K562 (cell line): Measurements from ENCODE around the gene OST4. TPM values are rescaled to one million over a fixed set of nuclear protein-coding genes. Genes with fewer than 3 reads are reported as not detected.
A peak's percentile ranks its signal among the peaks of the same experiment; 100 is the strongest.

ENCODE experiments used
- EP400 ChIP-seq: fragments of 450-650 bp; IDR thresholded peaks from 2 replicates; pipeline ENCODE4 v1.6.1; 2017; ENCODE audit warnings: antibody characterized with exemption, mild to moderate bottlenecking, moderate library complexity
- HEY1 ChIP-seq: fragments of 250-450 bp; sonication (Bioruptor Pico); IDR thresholded peaks from 2 replicates; pipeline ENCODE4 v1.5.0; 2020; ENCODE audit warnings: mild to moderate bottlenecking, moderate library complexity, borderline replicate concordance
- ILF3 ChIP-seq: fragments of 450-650 bp; IDR thresholded peaks from 2 replicates; pipeline ENCODE4 v1.6.1; 2018; ENCODE audit warnings: antibody characterized with exemption, mild to moderate bottlenecking, moderate library complexity, borderline replicate concordance
- JUN ChIP-seq, 2 experiments: sonication (generic) in 1 of 2; formaldehyde crosslinking in 1 of 2; IDR thresholded peaks; 2 replicates each; pipeline versions ENCODE4 v1.6.1 to v1.8.0; 2012 to 2022; ENCODE audit warnings: borderline replicate concordance in 2 of 2, mild to moderate bottlenecking in 2 of 2, improper control_type of control experiment in 1 of 2, low read depth in 1 of 2, low read length in 1 of 2, missing genetic modification reagents in 1 of 2
- KLF6 ChIP-seq: fragments of 250-450 bp; sonication (Bioruptor Pico); IDR thresholded peaks from 2 replicates; pipeline ENCODE4 v1.4.0; 2020; ENCODE audit warnings: mild to moderate bottlenecking, moderate library complexity, borderline replicate concordance
- PHF21A ChIP-seq: fragments of 450-650 bp; IDR thresholded peaks from 2 replicates; pipeline ENCODE4 v1.6.1; 2017; ENCODE audit warnings: low read depth, borderline replicate concordance
- PHTF2 ChIP-seq: fragments of 250-450 bp; sonication (Bioruptor Pico); IDR thresholded peaks from 2 replicates; pipeline ENCODE4 v1.5.0; 2021; ENCODE audit warnings: mild to moderate bottlenecking
- PML ChIP-seq: IDR thresholded peaks from 2 replicates; pipeline ENCODE4 v1.6.1; 2012; ENCODE audit warnings: low read length, inconsistent platforms
- RNF2 ChIP-seq: sonication (generic); IDR thresholded peaks from 2 replicates; pipeline ENCODE4 v1.6.1; 2016
- SOX6 ChIP-seq: fragments of 450-650 bp; IDR thresholded peaks from 2 replicates; pipeline ENCODE4 v1.6.1; 2014; ENCODE audit warnings: mild to moderate bottlenecking
- STAT5A ChIP-seq: IDR thresholded peaks from 2 replicates; pipeline ENCODE4 v1.6.1; 2012; ENCODE audit warnings: low read length, inconsistent platforms, borderline replicate concordance
- TBP ChIP-seq: optimal IDR thresholded peaks from 2 replicates; pipeline ENCODE3; 2011; ENCODE audit warnings: low read depth, low read length, improper control_type of control experiment
- ZFP30 ChIP-seq: fragments of 250-450 bp; sonication (Bioruptor Pico); IDR thresholded peaks from 2 replicates; pipeline ENCODE4 v1.8.0; 2022; ENCODE audit warnings: moderate library complexity, mild to moderate bottlenecking, inconsistent platforms, borderline replicate concordance
- ZFP36 ChIP-seq: fragments of 150-350 bp; IDR thresholded peaks from 2 replicates; pipeline ENCODE4 v1.6.1; 2018; ENCODE audit warnings: low read length, low read depth; ENCODE audit not compliant: partially characterized antibody
- ZNF217 ChIP-seq: sonication (generic); formaldehyde crosslinking; IDR thresholded peaks from 2 replicates; pipeline ENCODE4 v1.8.0; 2022; ENCODE audit warnings: mild to moderate bottlenecking, missing genetic modification reagents
- ZNF24 ChIP-seq: fragments of 450-650 bp; IDR thresholded peaks from 2 replicates; pipeline ENCODE4 v1.6.1; 2016
- ZNF311 ChIP-seq: fragments of 250-450 bp; sonication (Bioruptor Pico); IDR thresholded peaks from 2 replicates; pipeline ENCODE4 v1.4.0; 2020; ENCODE audit warnings: mild to moderate bottlenecking, moderate library complexity
- ZNF830 ChIP-seq: fragments of 250-450 bp; sonication (Bioruptor Pico); IDR thresholded peaks from 2 replicates; pipeline ENCODE4 v1.5.0; 2021; ENCODE audit warnings: mild to moderate bottlenecking
- polyA plus RNA-seq, 8 experiments: library from polyadenylated mRNA; depleted of rRNA in 4 of 8; stranded (reverse) in 5 of 8; unstranded in 3 of 8; fragments of >200 nt; fragmentation: Nextera tagmentation in 2 of 8; fragmentation: Illumina TruSeq in 1 of 8; extraction: Ambion mirVana in 2 of 8; extraction: Trizol in 1 of 8; gene quantifications; 2 replicates each; pipeline versions ENCODE4 v1.2.1 to v1.2.3, GENCODE V29; 2011 to 2014; ENCODE audit warnings: inconsistent platforms in 1 of 8, missing spikeins in 1 of 8
- total RNA-seq, 7 experiments: library from RNA; depleted of rRNA in 6 of 7; stranded (reverse); fragments of >200 nt in 6 of 7; fragmentation: Illumina TruSeq in 2 of 7; extraction: Trizol in 2 of 7; gene quantifications; 2 replicates each; pipeline versions ENCODE4 v1.2.1 to v1.2.3, GENCODE V29; 2011 to 2021; ENCODE audit warnings: low replicate concordance in 1 of 7
- TF ChIP-seq, protein P1 (sequence below): fragments of 250-450 bp; sonication (Bioruptor Pico); IDR thresholded peaks from 2 replicates; pipeline ENCODE4 v1.5.0; 2021; ENCODE audit warnings: mild to moderate bottlenecking, moderate library complexity
- TF ChIP-seq, protein P2 (sequence below), 3 experiments: fragments of 200-800 bp in 1 of 3; sonication (Bioruptor generic) in 1 of 3; sonication (generic) in 1 of 3; formaldehyde crosslinking in 1 of 3; IDR thresholded peaks; 2 replicates each; pipeline versions ENCODE4 v1.6.1 to v1.8.0; 2016 to 2022; ENCODE audit warnings: mild to moderate bottlenecking in 2 of 3, missing compliant biosample characterization in 2 of 3, missing genetic modification characterization in 2 of 3, missing genetic modification reagents in 1 of 3
- TF ChIP-seq, protein P3 (sequence below): fragments of 250-450 bp; sonication (Bioruptor Pico); IDR thresholded peaks from 2 replicates; pipeline ENCODE4 v1.8.0; 2021; ENCODE audit warnings: borderline replicate concordance, mild to moderate bottlenecking, moderate library complexity; ENCODE audit not compliant: poor library complexity, severe bottlenecking
- TF ChIP-seq, protein P4 (sequence below): fragments of 450-650 bp; IDR thresholded peaks from 2 replicates; pipeline ENCODE4 v1.6.1; 2018; ENCODE audit warnings: mild to moderate bottlenecking, low read depth; ENCODE audit not compliant: partially characterized antibody

Gene OST4
- total and polyA plus RNA-seq, 9 of the 15 experiments (the other 6 are each of a cell fraction or from before 2014, with no cell fraction given), result 186 to 1,155 (median 355) TPM

DNA sequence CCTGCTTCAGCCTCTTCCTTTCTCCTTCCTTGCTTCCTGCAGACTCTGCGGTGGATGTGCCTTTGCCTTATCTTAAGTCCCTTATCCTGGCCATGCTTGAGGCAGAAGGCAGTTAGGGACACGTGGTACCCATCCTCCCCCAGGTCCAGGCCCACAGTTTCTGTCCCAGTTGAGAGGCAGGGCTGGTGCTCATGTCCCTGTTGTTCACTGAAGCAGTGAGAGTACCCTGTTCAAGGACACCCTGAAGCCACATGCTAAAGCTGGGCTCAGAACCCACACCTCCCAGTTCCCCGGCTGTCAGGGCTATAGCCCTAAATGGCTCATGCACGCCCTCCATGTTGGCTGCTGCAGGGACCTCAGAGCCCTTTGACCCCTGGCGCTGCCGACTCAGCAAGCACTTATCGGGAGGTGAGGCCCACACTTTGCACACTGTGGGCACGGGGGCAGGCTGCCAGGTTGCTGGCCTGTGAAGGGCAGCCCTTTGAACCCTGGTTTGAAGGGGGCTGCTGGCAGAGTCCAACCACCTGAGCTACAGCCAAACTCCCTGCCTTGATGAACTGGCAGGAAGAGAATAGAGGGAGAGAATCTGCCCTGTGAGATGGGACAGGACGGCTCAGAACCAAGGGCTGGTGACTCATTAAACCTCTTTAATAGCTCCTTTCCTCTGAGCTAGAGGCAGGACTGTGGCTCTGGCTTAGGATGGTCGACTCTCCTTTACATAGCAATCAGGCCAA is 21.4 kb upstream of the OST4 start (continued):
- TF ChIP-seq, protein P1, sequence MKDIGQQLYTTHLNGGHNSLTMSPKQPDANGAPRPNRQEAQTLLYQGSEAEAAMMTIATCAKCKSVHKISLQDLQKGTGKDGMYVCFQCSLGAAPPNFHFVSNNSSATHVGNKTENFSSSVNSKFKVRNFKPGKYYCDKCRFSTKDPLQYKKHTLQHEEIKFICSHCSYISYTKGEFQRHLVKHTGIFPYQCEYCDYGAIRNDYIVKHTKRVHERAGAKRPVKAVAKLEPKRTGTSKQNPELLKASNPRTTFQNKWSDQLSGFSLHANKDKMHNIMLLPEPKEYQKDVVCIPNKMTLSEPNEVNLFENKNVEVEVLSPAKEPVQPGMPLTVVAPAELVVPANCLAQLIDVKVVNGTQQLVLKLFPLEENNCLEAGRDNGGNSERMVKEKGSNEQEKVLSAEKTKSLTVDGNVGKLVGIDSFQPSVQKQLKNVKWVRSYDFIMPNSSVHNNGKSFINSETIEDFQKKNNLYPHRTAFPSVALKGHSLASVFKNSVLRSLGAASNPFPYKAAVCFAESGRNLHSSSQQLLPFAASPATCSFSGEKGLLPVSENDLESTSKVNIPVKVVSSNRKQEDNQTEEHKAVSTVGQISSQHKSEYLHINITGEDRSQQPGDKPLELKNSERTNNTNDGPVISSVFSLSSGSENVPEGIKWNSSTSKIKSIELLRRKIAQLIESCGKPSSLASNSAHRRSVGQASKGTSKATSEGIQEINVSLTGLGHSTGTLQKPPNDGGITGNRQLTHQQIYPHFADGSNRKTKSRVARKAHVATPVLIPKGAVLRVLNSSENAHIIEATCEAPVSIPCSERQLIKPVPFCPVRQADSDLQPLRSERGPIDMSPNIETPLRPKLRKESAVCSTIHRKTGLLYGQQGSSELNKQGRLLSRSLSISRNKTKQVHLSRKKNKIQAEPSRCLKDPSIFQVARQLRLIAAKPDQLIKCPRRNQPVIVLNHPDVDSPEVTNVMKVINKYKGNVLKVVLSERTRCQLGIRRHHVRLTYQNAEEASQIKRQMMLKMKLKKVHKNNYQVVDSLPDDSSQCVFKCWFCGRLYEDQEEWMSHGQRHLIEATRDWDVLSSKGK (CRISPR knock-in tag), result no peak
- TF ChIP-seq EP400 (peak; percentile 79), PHF21A (no peak), ZFP30 (CRISPR knock-in tag) (no peak), TBP (no peak), ZNF24 (no peak; the same call in 1 of the 2 replicates), ILF3 (no peak), ZNF217 (CRISPR knock-in tag) (no peak), SOX6 (peak; percentile 44; the same call in 1 of the 2 replicates), HEY1 (no peak), RNF2 (peak; percentile 95), PHTF2 (CRISPR knock-in tag) (no peak), ZNF311 (CRISPR knock-in tag) (peak; percentile 78; the same call in 1 of the 2 replicates), ZNF830 (CRISPR knock-in tag) (no peak), KLF6 (CRISPR knock-in tag) (peak; percentile 46), PML (no peak), STAT5A (no peak), ZFP36 (no peak), JUN (IDR thresholded peaks at IDR 0.05; ENCODE audit: borderline replicate concordance, low read depth, low read length) (no peak), JUN (CRISPR knock-in tag; IDR thresholded peaks at IDR 0.05; ENCODE audit: borderline replicate concordance) (no peak)
- TF ChIP-seq, protein P2, sequence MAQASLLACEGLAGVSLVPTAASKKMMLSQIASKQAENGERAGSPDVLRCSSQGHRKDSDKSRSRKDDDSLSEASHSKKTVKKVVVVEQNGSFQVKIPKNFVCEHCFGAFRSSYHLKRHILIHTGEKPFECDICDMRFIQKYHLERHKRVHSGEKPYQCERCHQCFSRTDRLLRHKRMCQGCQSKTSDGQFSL (CRISPR knock-in tag; IDR thresholded peaks at IDR 0.05), result no peak
- TF ChIP-seq, protein P2 (tag; IDR thresholded peaks at IDR 0.05), result peak in 1 of 2 experiments; percentile 56; a peak in 1 of 4 replicates
- TF ChIP-seq, protein P3, sequence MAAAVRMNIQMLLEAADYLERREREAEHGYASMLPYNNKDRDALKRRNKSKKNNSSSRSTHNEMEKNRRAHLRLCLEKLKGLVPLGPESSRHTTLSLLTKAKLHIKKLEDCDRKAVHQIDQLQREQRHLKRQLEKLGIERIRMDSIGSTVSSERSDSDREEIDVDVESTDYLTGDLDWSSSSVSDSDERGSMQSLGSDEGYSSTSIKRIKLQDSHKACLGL (CRISPR knock-in tag), result peak; percentile 9
- TF ChIP-seq, protein P4, sequence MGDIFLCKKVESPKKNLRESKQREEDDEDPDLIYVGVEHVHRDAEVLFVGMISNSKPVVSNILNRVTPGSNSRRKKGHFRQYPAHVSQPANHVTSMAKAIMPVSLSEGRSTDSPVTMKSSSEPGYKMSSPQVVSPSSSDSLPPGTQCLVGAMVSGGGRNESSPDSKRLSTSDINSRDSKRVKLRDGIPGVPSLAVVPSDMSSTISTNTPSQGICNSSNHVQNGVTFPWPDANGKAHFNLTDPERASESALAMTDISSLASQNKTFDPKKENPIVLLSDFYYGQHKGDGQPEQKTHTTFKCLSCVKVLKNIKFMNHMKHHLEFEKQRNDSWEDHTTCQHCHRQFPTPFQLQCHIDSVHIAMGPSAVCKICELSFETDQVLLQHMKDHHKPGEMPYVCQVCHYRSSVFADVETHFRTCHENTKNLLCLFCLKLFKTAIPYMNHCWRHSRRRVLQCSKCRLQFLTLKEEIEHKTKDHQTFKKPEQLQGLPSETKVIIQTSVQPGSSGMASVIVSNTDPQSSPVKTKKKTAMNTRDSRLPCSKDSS, result no peak
